Measurements from ENCODE around the gene TTC1. TPM values are rescaled to one million over a fixed set of nuclear protein-coding genes. Genes with fewer than 3 reads are reported as not detected.
"Not testable (repeated sequence)": the region's sequence is repeated elsewhere in the genome, so short reads cannot be mapped to it uniquely, and the experiment has no call there.

TTC1 gene
- total RNA-seq, 1 experiment from 2014 or later: 53.0 TPM

DNA sequence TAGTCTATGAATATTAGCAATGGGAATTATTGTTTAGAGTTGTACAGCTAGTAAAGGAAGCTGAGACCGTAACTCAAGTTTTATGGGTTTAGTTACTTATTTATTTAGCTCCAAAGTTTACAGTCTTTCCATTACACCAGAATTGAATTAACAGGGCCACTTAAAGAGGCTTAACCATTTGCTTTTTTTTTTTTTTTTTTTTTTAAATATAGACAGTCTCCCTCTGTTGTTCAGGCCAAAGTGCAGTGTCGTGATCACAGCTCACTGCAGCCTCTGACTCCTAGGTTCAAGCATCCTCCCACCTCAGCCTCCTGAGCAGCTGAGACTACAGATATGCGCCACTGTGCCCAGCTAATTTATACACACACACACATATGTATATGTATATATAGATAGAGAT lies 1.4 kb upstream of the TTC1 start:
- Mint-ChIP-seq H3K4me1 (ENCODE audit: low read depth, unreplicated experiment) (peaks cover 7% of the 10 kb centered on the region), H3K36me3 (ENCODE audit: insufficient read depth, unreplicated experiment) (peaks cover 32% of the 10 kb centered on the region), H3K27ac (ENCODE audit: unreplicated experiment) (no peak overlapping the region), H3K9me3 (ENCODE audit: unreplicated experiment) (no peaks in the 10 kb centered on the region), H3K4me3 (ENCODE audit: unreplicated experiment) (no peak overlapping the region), H3K27me3 (ENCODE audit: insufficient read depth, unreplicated experiment) (peaks cover under 1% of the 10 kb centered on the region)
- CTCF ChIA-PET: interaction anchor here (0.6 kb wide), 1 partner anchor 20 kb away, joined by 4 read pairs; no protein-coding TSS in a partner anchor
- Histone ChIP-seq H3K9me3 (no peaks in the 10 kb centered on the region), H3K27me3 (replicated peaks; ENCODE audit: control insufficient read depth, insufficient read depth, low read length) (no peaks in the 10 kb centered on the region), H3K4me3 (ENCODE audit: low read depth, low read length) (no peak overlapping the region), H3K4me1 (peaks cover 5% of the 10 kb centered on the region; the same call in 1 of the 2 replicates), H3K36me3 (ENCODE audit: control insufficient read depth, insufficient read depth, low read length) (no peaks in the 10 kb centered on the region; the same call in none of the 2 replicates)
- POLR2A ChIA-PET: no interaction called here
- intact Hi-C loops (cut with micrococcal nuclease; ENCODE audit: unreplicated experiment): no loop called here
- BruUV-seq (replicated peaks): no TSS peak
- TF ChIP-seq, protein P1, sequence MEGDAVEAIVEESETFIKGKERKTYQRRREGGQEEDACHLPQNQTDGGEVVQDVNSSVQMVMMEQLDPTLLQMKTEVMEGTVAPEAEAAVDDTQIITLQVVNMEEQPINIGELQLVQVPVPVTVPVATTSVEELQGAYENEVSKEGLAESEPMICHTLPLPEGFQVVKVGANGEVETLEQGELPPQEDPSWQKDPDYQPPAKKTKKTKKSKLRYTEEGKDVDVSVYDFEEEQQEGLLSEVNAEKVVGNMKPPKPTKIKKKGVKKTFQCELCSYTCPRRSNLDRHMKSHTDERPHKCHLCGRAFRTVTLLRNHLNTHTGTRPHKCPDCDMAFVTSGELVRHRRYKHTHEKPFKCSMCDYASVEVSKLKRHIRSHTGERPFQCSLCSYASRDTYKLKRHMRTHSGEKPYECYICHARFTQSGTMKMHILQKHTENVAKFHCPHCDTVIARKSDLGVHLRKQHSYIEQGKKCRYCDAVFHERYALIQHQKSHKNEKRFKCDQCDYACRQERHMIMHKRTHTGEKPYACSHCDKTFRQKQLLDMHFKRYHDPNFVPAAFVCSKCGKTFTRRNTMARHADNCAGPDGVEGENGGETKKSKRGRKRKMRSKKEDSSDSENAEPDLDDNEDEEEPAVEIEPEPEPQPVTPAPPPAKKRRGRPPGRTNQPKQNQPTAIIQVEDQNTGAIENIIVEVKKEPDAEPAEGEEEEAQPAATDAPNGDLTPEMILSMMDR (IDR thresholded peaks at IDR 0.05; ENCODE audit: insufficient read depth in 1 of 2, low read depth in 1 of 2, low read length in 1 of 2, severe bottlenecking in 1 of 2, unreplicated experiment in 1 of 2): no peak
- no peak for DNase-seq

DNA sequence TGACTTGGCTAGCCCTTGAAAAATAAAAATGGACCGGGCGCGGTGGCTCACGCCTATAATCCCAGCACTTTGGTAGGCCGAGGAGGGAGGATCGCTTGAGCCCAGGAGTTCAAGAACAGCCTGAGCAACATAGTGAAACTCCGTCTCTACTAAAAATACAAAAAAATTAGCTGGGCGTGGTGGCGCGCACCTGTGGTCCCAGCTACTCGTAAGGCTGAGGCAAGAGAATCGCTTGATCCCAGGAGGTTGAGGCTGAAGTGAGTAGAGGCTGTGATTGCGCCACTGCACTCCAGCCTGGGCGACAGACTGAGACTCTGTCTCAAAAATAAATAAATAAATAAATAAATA lies 436 bp upstream of the TTC1 start:
- Mint-ChIP-seq H3K36me3 (ENCODE audit: insufficient read depth, unreplicated experiment) (peaks cover 38% of the 10 kb centered on the region), H3K4me3 (ENCODE audit: unreplicated experiment) (peak overlapping the region; percentile 98), H3K27ac (ENCODE audit: unreplicated experiment) (peak overlapping the region; percentile 96)
- H3K4me1 Mint-ChIP-seq (ENCODE audit: low read depth, unreplicated experiment); BruUV-seq (replicated peaks); intact Hi-C loops (cut with micrococcal nuclease; ENCODE audit: unreplicated experiment); H3K36me3 ChIP-seq (ENCODE audit: control insufficient read depth, insufficient read depth, low read length); H3K9me3 ChIP-seq; H3K27me3 ChIP-seq (replicated peaks; ENCODE audit: control insufficient read depth, insufficient read depth, low read length); H3K4me1 ChIP-seq; H3K27me3 Mint-ChIP-seq (ENCODE audit: insufficient read depth, unreplicated experiment); DNase-seq; H3K9me3 Mint-ChIP-seq (ENCODE audit: unreplicated experiment): not testable (repeated sequence)
- H3K4me3 ChIP-seq (ENCODE audit: low read depth, low read length): peak overlapping the region; percentile 64; the same call in 1 of the 2 replicates
- POLR2A ChIA-PET: interaction anchor here (0.6 to 1.4 kb wide), 8 partner anchors 13 to 410 kb away, joined by 3 to 5 read pairs (median 3); partner anchors contain the start of gene PWWP2A
- CTCF ChIA-PET: interaction anchor here (1.4 kb wide), 1 partner anchor 13 kb away, joined by 11 read pairs; no protein-coding TSS in a partner anchor

DNA sequence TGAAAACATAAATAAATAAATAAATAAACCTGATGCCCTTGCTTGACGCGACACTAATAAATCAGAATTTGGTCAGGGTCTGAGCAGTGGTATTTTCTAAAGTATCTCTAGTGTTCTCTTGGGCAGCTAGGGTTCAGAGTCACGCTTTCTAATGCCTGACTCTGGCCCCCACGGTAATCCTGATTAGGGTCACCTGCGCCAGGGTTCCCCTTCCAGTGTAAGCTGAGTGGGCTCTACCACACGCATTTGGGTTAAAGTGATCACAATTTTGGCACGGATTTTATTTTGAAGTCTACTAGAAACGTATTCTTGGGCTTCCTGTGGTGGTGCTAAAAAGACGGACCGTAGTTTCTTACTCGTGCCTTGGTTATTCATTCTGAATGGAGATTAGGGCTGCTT lies 651 bp downstream of the TTC1 start:
- no peaks in the 10 kb centered on the region; the same call in none of the 2 replicates for H3K36me3 ChIP-seq (ENCODE audit: control insufficient read depth, insufficient read depth, low read length)
- H3K36me3 Mint-ChIP-seq (ENCODE audit: insufficient read depth, unreplicated experiment): peaks cover 40% of the 10 kb centered on the region
- H3K27ac Mint-ChIP-seq (ENCODE audit: unreplicated experiment): peak overlapping the region; percentile 96
- H3K9me3 Mint-ChIP-seq (ENCODE audit: unreplicated experiment): no peaks in the 10 kb centered on the region
- peak overlapping the region; percentile 64 for H3K4me3 ChIP-seq (ENCODE audit: low read depth, low read length)
- intact Hi-C loops (cut with micrococcal nuclease; ENCODE audit: unreplicated experiment): no loop called here
- TF ChIP-seq, protein P1 (IDR thresholded peaks at IDR 0.05; ENCODE audit: insufficient read depth in 1 of 2, low read depth in 1 of 2, low read length in 1 of 2, severe bottlenecking in 1 of 2, unreplicated experiment in 1 of 2): no peak
- H3K4me3 Mint-ChIP-seq (ENCODE audit: unreplicated experiment): peak overlapping the region; percentile 98
- CTCF ChIA-PET: interaction anchor here (1.4 kb wide), 1 partner anchor 12 kb away, joined by 11 read pairs; no protein-coding TSS in a partner anchor
- no peak for DNase-seq
- no peaks in the 10 kb centered on the region for H3K27me3 Mint-ChIP-seq (ENCODE audit: insufficient read depth, unreplicated experiment)
- POLR2A ChIA-PET: interaction anchor here (0.6 to 1.4 kb wide), 6 partner anchors 12 to 483 kb away, joined by 3 to 5 read pairs (median 3); partner anchors contain the start of gene PWWP2A
- BruUV-seq (replicated peaks): no TSS peak
- peaks cover 7% of the 10 kb centered on the region for H3K4me1 Mint-ChIP-seq (ENCODE audit: low read depth, unreplicated experiment)
- no peaks in the 10 kb centered on the region for H3K9me3 ChIP-seq
- H3K27me3 ChIP-seq (replicated peaks; ENCODE audit: control insufficient read depth, insufficient read depth, low read length): no peaks in the 10 kb centered on the region
- peaks cover 5% of the 10 kb centered on the region; the same call in 1 of the 2 replicates for H3K4me1 ChIP-seq

Data from Caco-2 (cell line).